Measurements from ENCODE around the gene IMMP2L. TPM values are rescaled to one million over a fixed set of nuclear protein-coding genes. Genes with fewer than 3 reads are reported as not detected.

The IMMP2L gene
- total and polyA plus RNA-seq, 2 of the 4 experiments (the other 2 are of a cell fraction): 5.8 to 9.3 TPM

GRCh38 chr7:110861163-110861562 is 701.1 kb downstream of the IMMP2L start:
- H3K56ac ChIP-seq (ENCODE audit: extremely low read depth, insufficient read depth, low read length): no peak overlapping the region
- H3K36me3 ChIP-seq (ENCODE audit: control insufficient read depth, insufficient read depth, low read length): no peaks in the 10 kb centered on the region
- H4K20me1 ChIP-seq (ENCODE audit: insufficient read depth, low read length): no peaks in the 10 kb centered on the region
- H4K5ac ChIP-seq (ENCODE audit: low read depth, low read length): no peak overlapping the region
- no peak overlapping the region for H2AK5ac ChIP-seq (ENCODE audit: low read depth, low read length)
- no peak overlapping the region for H2BK120ac ChIP-seq (ENCODE audit: low read depth, low read length)
- DNase-seq: no peak
- no peak overlapping the region for H2AK9ac ChIP-seq (replicated peaks; ENCODE audit: low read depth, low read length, poor library complexity)
- no peak overlapping the region for H2BK20ac ChIP-seq (ENCODE audit: low read depth, low read length)
- in situ Hi-C loops (cut with MboI; ENCODE audit: low sequenced_read_pairs) (no loop called here), dilution Hi-C loops (cut with HindIII; ENCODE audit: low sequenced_read_pairs, unreplicated experiment) (no loop called here), intact Hi-C loops (cut with micrococcal nuclease) (no loop called here)
- no peaks in the 10 kb centered on the region for H3K27me3 ChIP-seq (ENCODE audit: control insufficient read depth, insufficient read depth, low read length)
- H2BK5ac ChIP-seq (ENCODE audit: low read depth, low read length, poor library complexity, severe bottlenecking): no peak overlapping the region
- H3K4me3 ChIP-seq (ENCODE audit: insufficient read depth, low read depth, low read length): no peak overlapping the region
- H2AFZ ChIP-seq (replicated peaks; ENCODE audit: low read length, poor library complexity): no peak overlapping the region
- H3K14ac ChIP-seq (replicated peaks; ENCODE audit: low read depth, low read length): no peak overlapping the region
- CTCF ChIA-PET: interaction anchor here (0.5 to 0.6 kb wide), 4 partner anchors 257 to 672 kb away, joined by 3 to 6 read pairs (median 4); no protein-coding TSS in a partner anchor
- H3K9me1 ChIP-seq (ENCODE audit: insufficient read depth, low read length): no peaks in the 10 kb centered on the region
- H3K9ac ChIP-seq (ENCODE audit: low read depth, low read length): no peak overlapping the region
- H3K9me3 ChIP-seq (ENCODE audit: control insufficient read depth, insufficient read depth, low read length): no peaks in the 10 kb centered on the region
- H4K8ac ChIP-seq (ENCODE audit: low read depth in 2 of 2, low read length in 2 of 2): no peak overlapping the region
- no TSS peak for BruUV-seq (replicated peaks)
- H3K4ac ChIP-seq (ENCODE audit: low read depth, low read length): no peak overlapping the region
- H4K91ac ChIP-seq (ENCODE audit: insufficient read depth, low read depth, low read length): no peak overlapping the region
- no peak overlapping the region for H3K23ac ChIP-seq (ENCODE audit: low read depth, low read length)
- H3K4me2 ChIP-seq (ENCODE audit: low read depth, low read length): no peak overlapping the region
- H3K4me1 ChIP-seq (ENCODE audit: control insufficient read depth, insufficient read depth, low read length): no peaks in the 10 kb centered on the region
- no peak overlapping the region for H2BK15ac ChIP-seq (ENCODE audit: low read depth, low read length)
- WGBS, 2 experiments (ENCODE audit: extremely low coverage in 2 of 2, insufficient read length in 1 of 2): no CpG with 5 or more reads among the region's 4 CpGs
- POLR2A ChIA-PET (ENCODE audit: unreplicated experiment): no interaction called here
- H3K79me1 ChIP-seq (ENCODE audit: low read depth in 1 of 2, low read length in 2 of 2): no peaks in the 10 kb centered on the region
- no peak overlapping the region for H3K27ac ChIP-seq (ENCODE audit: insufficient read depth, low read length)
- H3K18ac ChIP-seq (ENCODE audit: low read depth, low read length): no peak overlapping the region
- no peak for TF ChIP-seq RFX5 (IDR thresholded peaks at IDR 0.05; ENCODE audit: low read depth, low read length)
- TF ChIP-seq, protein P1, sequence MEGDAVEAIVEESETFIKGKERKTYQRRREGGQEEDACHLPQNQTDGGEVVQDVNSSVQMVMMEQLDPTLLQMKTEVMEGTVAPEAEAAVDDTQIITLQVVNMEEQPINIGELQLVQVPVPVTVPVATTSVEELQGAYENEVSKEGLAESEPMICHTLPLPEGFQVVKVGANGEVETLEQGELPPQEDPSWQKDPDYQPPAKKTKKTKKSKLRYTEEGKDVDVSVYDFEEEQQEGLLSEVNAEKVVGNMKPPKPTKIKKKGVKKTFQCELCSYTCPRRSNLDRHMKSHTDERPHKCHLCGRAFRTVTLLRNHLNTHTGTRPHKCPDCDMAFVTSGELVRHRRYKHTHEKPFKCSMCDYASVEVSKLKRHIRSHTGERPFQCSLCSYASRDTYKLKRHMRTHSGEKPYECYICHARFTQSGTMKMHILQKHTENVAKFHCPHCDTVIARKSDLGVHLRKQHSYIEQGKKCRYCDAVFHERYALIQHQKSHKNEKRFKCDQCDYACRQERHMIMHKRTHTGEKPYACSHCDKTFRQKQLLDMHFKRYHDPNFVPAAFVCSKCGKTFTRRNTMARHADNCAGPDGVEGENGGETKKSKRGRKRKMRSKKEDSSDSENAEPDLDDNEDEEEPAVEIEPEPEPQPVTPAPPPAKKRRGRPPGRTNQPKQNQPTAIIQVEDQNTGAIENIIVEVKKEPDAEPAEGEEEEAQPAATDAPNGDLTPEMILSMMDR (conservative IDR thresholded peaks at IDR 0.05; ENCODE audit: low read depth, low read length): no peak
- TF ChIP-seq ELK1 (IDR thresholded peaks at IDR 0.05; ENCODE audit: borderline replicate concordance, low read depth, low read length): no peak
- ATAC-seq (ENCODE audit: low read depth): no peak
